HG03439 (cell line): ENCODE measurements around the gene MACROD2.

Experiments used
- ATAC-seq: cut with Tn5 transposase; IDR thresholded peaks from one replicate; pipeline ENCODE4 v1.9.1; 2021; ENCODE audit warnings: mild to moderate bottlenecking, moderate library complexity; ENCODE audit not compliant: unreplicated experiment

MACROD2 gene

DNA sequence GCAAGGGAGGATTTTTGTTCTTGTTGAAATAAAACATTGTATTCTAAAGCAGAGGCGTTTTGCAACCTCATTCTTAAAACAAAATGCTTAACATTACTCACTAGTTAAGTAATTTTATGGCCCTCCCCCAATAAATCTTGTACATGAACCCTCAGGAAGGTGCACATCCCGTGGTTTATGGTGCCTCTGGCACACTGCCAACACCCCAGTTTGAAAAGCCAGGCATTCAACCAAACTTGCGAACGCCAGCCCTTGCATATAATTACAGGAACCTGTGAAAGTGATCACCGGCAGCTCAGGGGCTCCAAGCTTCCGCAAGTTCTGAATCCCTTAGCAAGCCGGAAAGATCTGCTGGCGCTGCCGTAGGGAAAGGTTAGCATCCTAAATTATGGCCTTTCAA is 1451.1 kb downstream of the MACROD2 start:
- ATAC-seq: no peak

GRCh38 chr20:15447549-15447948 is 1452.2 kb downstream of the MACROD2 start:
- no peak for ATAC-seq

DNA sequence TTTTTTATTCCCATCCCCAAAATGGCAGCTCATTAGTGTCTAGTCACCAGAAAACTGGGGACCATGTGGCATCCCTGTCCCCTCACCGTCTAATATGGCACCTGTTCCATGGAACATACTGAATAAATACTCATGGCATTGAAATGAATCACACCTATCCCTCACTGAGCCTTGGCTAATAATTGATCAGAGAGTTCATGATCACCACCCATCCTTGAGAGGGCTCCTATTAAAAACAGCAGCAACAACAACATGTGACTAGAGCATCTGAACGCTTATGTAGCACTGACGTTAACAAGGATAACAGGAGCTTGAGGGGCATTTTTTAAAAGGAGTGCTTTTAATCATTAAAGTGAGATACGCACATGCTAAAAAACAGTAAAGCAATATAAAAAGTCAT is 1453.7 kb downstream of the MACROD2 start:
- no peak for ATAC-seq

GRCh38 chr20:15451241-15451640 is 1455.9 kb downstream of the MACROD2 start:
- ATAC-seq: no peak

DNA sequence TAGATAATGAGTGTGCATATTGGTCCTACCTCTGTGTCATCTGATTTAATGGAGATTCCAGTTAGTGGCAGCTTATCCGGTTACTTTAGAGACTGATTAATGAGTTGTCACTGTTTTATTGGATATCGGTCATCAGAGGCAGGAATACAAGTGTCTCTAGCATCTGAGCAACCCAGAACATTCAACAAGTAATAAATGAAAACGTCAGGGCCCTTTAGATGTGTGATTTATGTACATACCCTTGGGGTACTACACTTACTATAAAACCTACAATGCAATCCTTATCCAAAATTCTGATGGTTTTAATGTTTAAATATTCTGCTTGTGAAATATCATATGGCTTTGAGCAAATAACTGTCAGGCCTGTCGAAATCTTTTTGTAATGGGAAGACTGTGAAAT is 1460.0 kb downstream of the MACROD2 start:
- ATAC-seq: no peak

GRCh38 chr20:15461938-15462337 is 1466.6 kb downstream of the MACROD2 start:
- no peak for ATAC-seq

GRCh38 chr20:15475483-15475882 is 1480.2 kb downstream of the MACROD2 start:
- ATAC-seq: peak; percentile 54

GRCh38 chr20:15476186-15476585 is 1480.9 kb downstream of the MACROD2 start:
- no peak for ATAC-seq

GRCh38 chr20:15476781-15477180 is 1481.5 kb downstream of the MACROD2 start:
- no peak for ATAC-seq

DNA sequence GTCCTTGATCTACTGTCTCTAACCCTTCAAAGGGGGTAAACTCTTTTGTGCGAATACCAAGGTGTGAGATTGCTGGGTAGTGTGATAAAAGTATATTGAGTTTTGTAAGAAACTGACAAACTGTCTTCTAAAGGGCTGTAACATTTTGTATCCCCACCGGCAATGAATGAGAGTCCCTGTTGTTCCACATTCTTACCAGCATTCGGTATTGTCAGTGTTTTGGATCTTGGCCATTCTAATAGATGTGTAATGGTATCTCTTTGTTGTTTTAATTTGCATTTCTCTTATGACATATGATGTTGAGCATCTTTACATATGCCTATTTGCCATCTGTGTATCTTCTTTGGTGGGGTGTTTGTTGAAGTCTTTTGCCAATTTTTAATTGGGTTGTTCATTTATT is 1487.2 kb downstream of the MACROD2 start:
- ATAC-seq: no peak

DNA sequence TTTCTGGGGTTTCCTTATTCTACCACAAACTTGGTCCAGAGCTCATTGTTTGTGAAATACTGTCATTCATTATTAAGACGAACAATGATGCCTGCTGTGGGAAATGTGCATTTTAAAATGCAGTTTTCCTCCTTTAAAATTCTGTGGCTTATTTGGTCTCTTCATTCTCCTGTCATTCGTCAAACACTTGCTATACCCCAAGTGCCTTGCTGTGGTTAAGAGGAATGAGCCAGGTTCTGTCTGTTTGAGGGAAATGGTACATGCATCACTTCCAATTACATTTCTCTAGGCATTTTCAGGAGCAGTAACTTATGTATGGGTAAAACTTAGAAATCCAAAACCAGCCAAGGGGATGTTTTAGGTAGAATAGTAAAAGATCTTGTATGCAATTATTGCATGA is 1490.2 kb downstream of the MACROD2 start:
- no peak for ATAC-seq

- ATAC-seq: no peak
These were observed 1491.7 kb downstream of the MACROD2 start for GRCh38 chr20:15487030-15487429.

DNA sequence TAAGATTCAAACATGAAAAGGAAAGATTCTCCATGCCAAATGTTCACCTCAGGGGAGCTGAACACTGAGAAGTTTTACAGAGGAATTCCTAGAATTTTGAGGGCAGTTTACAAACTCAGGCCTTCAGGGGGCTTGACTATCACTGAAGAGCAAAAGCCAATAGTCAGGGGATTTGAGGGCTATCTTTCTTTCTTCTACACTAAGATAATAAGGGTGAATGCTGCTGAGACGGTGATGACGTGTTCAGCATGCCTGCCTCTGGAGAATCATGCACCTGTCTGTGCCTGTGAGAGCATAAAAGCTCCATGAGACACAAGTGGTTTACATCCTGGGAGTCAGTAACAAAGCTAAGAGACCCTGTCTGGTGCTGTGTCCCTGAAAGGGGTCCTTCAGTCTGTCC is 1492.4 kb downstream of the MACROD2 start:
- ATAC-seq: no peak

- ATAC-seq: no peak
These were observed 1496.3 kb downstream of the MACROD2 start for GRCh38 chr20:15491575-15491974.

- no peak for ATAC-seq
These were observed 1499.5 kb downstream of the MACROD2 start for GRCh38 chr20:15494851-15495250.

GRCh38 chr20:15496501-15497039 is 1501.3 kb downstream of the MACROD2 start:
- no peak for ATAC-seq

DNA sequence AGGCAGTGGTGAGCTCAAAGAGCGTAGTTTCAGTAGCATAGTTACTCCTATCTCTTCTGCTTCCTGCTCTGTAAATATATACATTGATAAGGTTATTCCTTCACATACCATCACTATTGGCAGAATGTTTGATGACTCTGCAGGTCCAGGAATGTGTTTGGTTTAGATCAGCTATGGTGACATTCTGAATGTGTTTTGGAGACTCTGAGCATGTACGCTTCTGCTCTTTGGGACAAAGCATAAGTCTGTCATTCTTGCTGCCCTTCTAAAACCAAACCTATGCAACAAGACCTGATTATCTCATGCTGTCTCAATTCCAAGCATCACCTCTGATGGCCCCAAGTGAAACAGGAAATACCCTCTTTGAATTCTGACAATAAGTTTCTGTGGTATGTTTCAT is 1503.6 kb downstream of the MACROD2 start:
- no peak for ATAC-seq

DNA sequence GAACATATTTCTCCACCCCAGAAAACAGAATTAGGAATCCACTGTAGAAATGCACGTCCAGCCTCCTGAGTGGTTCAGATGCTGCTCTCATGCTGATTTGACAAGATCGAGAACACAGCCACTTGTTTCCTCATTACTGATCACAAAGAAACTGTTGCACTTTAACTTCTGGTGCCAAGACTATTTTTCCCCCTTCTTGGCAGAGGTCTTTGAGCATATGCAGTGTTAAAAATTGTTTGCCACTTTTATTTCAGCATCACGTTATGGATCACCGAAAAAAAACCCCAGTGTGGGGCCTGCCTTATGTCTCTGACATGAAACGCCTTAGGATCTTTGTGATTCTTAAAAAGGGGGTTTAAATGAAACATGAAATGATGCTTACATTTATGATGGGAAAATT is 1511.0 kb downstream of the MACROD2 start:
- ATAC-seq: no peak

- no peak for ATAC-seq
These were observed 1511.8 kb downstream of the MACROD2 start for GRCh38 chr20:15507151-15507550.

GRCh38 chr20:15511551-15511950 is 1516.2 kb downstream of the MACROD2 start:
- no peak for ATAC-seq

GRCh38 chr20:15512916-15513315 is 1517.6 kb downstream of the MACROD2 start:
- ATAC-seq: no peak

DNA sequence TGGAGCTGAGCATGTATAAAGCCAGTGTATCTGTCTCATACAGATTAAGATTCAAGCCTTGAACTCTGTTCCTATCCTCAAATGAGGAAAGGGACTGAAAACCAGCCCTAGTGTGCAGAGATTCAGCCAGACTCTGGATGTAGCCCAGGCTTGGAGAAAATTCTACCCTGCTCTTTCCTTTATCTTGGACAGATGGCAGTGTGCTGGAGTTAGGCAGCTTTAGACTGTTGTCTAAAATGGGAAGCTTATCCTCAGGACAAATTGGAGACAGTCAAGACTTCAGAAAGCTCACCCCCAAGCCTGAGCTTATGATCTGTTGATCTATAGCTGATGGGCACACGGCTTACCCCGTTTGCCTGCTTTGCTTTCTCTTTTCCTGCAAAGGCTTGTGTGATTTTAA is 1520.4 kb downstream of the MACROD2 start:
- ATAC-seq: no peak

- ATAC-seq: no peak
These were observed 1525.7 kb downstream of the MACROD2 start for GRCh38 chr20:15520930-15521524.
